Measurements from ENCODE around the gene FAM50A. TPM values are rescaled to one million over a fixed set of nuclear protein-coding genes. Genes with fewer than 3 reads are reported as not detected.

FAM50A gene
- total and polyA plus RNA-seq, 2 donors = 29.8 to 112 TPM

- Histone ChIP-seq H3K4me3 (ENCODE audit: low read length in 2 of 2) (no peak overlapping the region), H3K27me3 (ENCODE audit: control insufficient read depth in 2 of 2, insufficient read depth in 1 of 2, low read length in 1 of 2) (no peaks in the 10 kb centered on the region)
- no peak for DNase-seq (ENCODE audit: low read depth in 6 of 9, low spot score in 9 of 9)
Observed at GRCh38 chrX:154481195-154481594, 37.3 kb downstream of the FAM50A start.

GRCh38 chrX:154481911-154482601 is 38.1 kb downstream of the FAM50A start:
- Histone ChIP-seq H3K4me3 (ENCODE audit: low read length in 2 of 2) (no peak overlapping the region), H3K36me3 (ENCODE audit: control insufficient read depth in 2 of 2, insufficient read depth in 2 of 2, low read length in 1 of 2) (peaks cover 9 to 18% of the 10 kb centered on the region in 2 donors), H3K9me3 (ENCODE audit: control insufficient read depth in 2 of 2, insufficient read depth in 1 of 2, low read length in 1 of 2) (peaks cover 0 to 8% of the 10 kb centered on the region in 2 donors), H3K27ac (ENCODE audit: low read depth in 1 of 2, low read length in 1 of 2) (no peak overlapping the region), H3K4me1 (ENCODE audit: control insufficient read depth in 2 of 2, insufficient read depth in 2 of 2, low read length in 2 of 2) (peaks cover 8 to 39% of the 10 kb centered on the region in 2 donors), H3K27me3 (ENCODE audit: control insufficient read depth in 2 of 2, insufficient read depth in 1 of 2, low read length in 1 of 2) (no peaks in the 10 kb centered on the region)
- DNase-seq (ENCODE audit: low read depth in 6 of 9, low spot score in 9 of 9) = no peak
- WGBS = 93% methylated on average over 14 of the region's 14 CpGs

More at GRCh38 chrX:154481195-154481594, 37.3 kb downstream of the FAM50A start:
- 99% methylated on average over 5 of the region's 5 CpGs for WGBS
- Histone ChIP-seq H3K9me3 (ENCODE audit: control insufficient read depth in 2 of 2, insufficient read depth in 1 of 2, low read length in 1 of 2) (peaks cover 0 to 8% of the 10 kb centered on the region in 2 donors), H3K36me3 (ENCODE audit: control insufficient read depth in 2 of 2, insufficient read depth in 2 of 2, low read length in 1 of 2) (peaks cover 9 to 18% of the 10 kb centered on the region in 2 donors), H3K4me1 (ENCODE audit: control insufficient read depth in 2 of 2, insufficient read depth in 2 of 2, low read length in 2 of 2) (peaks cover 6 to 41% of the 10 kb centered on the region in 2 donors), H3K27ac (ENCODE audit: low read depth in 1 of 2, low read length in 1 of 2) (no peak overlapping the region)

GRCh38 chrX:154482786-154483185 is 38.8 kb downstream of the FAM50A start:
- Histone ChIP-seq H3K4me1 (ENCODE audit: control insufficient read depth in 2 of 2, insufficient read depth in 2 of 2, low read length in 2 of 2) (peaks cover 8 to 34% of the 10 kb centered on the region in 2 donors), H3K27me3 (ENCODE audit: control insufficient read depth in 2 of 2, insufficient read depth in 1 of 2, low read length in 1 of 2) (no peaks in the 10 kb centered on the region)
- WGBS = 93% methylated on average over 7 of the region's 7 CpGs

GRCh38 chrX:154483325-154483724 is 39.4 kb downstream of the FAM50A start:
- Histone ChIP-seq H3K4me1 (ENCODE audit: control insufficient read depth in 2 of 2, insufficient read depth in 2 of 2, low read length in 2 of 2) (peaks cover 6 to 29% of the 10 kb centered on the region in 2 donors), H3K9me3 (ENCODE audit: control insufficient read depth in 2 of 2, insufficient read depth in 1 of 2, low read length in 1 of 2) (peaks cover 0 to 19% of the 10 kb centered on the region in 2 donors), H3K27me3 (ENCODE audit: control insufficient read depth in 2 of 2, insufficient read depth in 1 of 2, low read length in 1 of 2) (no peaks in the 10 kb centered on the region), H3K27ac (ENCODE audit: low read depth in 1 of 2, low read length in 1 of 2) (no peak overlapping the region), H3K36me3 (ENCODE audit: control insufficient read depth in 2 of 2, insufficient read depth in 2 of 2, low read length in 1 of 2) (peaks cover 18% of the 10 kb centered on the region in 2 donors), H3K4me3 (ENCODE audit: low read length in 2 of 2) (no peak overlapping the region)
- DNase-seq (ENCODE audit: low read depth in 6 of 9, low spot score in 9 of 9) = no peak
- WGBS = 85% methylated on average over 7 of the region's 7 CpGs

More at GRCh38 chrX:154482786-154483185, 38.8 kb downstream of the FAM50A start:
- H3K27ac ChIP-seq (ENCODE audit: low read depth in 1 of 2, low read length in 1 of 2) = no peak overlapping the region
- no peak overlapping the region for H3K4me3 ChIP-seq (ENCODE audit: low read length in 2 of 2)
- DNase-seq (ENCODE audit: low read depth in 6 of 9, low spot score in 9 of 9) = no peak
- H3K36me3 ChIP-seq (ENCODE audit: control insufficient read depth in 2 of 2, insufficient read depth in 2 of 2, low read length in 1 of 2) = peaks cover 14 to 18% of the 10 kb centered on the region in 2 donors
- H3K9me3 ChIP-seq (ENCODE audit: control insufficient read depth in 2 of 2, insufficient read depth in 1 of 2, low read length in 1 of 2) = peaks cover 0 to 16% of the 10 kb centered on the region in 2 donors

- DNase-seq (ENCODE audit: low read depth in 6 of 9, low spot score in 9 of 9) = no peak
- Histone ChIP-seq H3K9me3 (ENCODE audit: control insufficient read depth in 2 of 2, insufficient read depth in 1 of 2, low read length in 1 of 2) (peaks cover 0 to 20% of the 10 kb centered on the region in 2 donors), H3K4me1 (ENCODE audit: control insufficient read depth in 2 of 2, insufficient read depth in 2 of 2, low read length in 2 of 2) (peaks cover 8 to 26% of the 10 kb centered on the region in 2 donors), H3K4me3 (ENCODE audit: low read length in 2 of 2) (no peak overlapping the region), H3K27me3 (ENCODE audit: control insufficient read depth in 2 of 2, insufficient read depth in 1 of 2, low read length in 1 of 2) (no peaks in the 10 kb centered on the region), H3K27ac (ENCODE audit: low read depth in 1 of 2, low read length in 1 of 2) (no peak overlapping the region), H3K36me3 (ENCODE audit: control insufficient read depth in 2 of 2, insufficient read depth in 2 of 2, low read length in 1 of 2) (peaks cover 18 to 22% of the 10 kb centered on the region in 2 donors)
- WGBS = 97% methylated on average over 16 of the region's 16 CpGs
Observed at GRCh38 chrX:154484255-154485149, 40.6 kb downstream of the FAM50A start.

GRCh38 chrX:154485150-154486051 is 41.5 kb downstream of the FAM50A start:
- Histone ChIP-seq H3K27me3 (ENCODE audit: control insufficient read depth in 2 of 2, insufficient read depth in 1 of 2, low read length in 1 of 2) (no peaks in the 10 kb centered on the region), H3K36me3 (ENCODE audit: control insufficient read depth in 2 of 2, insufficient read depth in 2 of 2, low read length in 1 of 2) (peaks cover 18 to 22% of the 10 kb centered on the region in 2 donors), H3K4me1 (ENCODE audit: control insufficient read depth in 2 of 2, insufficient read depth in 2 of 2, low read length in 2 of 2) (peaks cover 8 to 26% of the 10 kb centered on the region in 2 donors), H3K4me3 (ENCODE audit: low read length in 2 of 2) (peak overlapping the region; percentile 34 to 70), H3K9me3 (ENCODE audit: control insufficient read depth in 2 of 2, insufficient read depth in 1 of 2, low read length in 1 of 2) (peaks cover 0 to 18% of the 10 kb centered on the region in 2 donors), H3K27ac (ENCODE audit: low read depth in 1 of 2, low read length in 1 of 2) (no peak overlapping the region)
- 64% methylated on average over 35 of the region's 35 CpGs for WGBS
- no peak for DNase-seq (ENCODE audit: low read depth in 6 of 9, low spot score in 9 of 9)

DNA sequence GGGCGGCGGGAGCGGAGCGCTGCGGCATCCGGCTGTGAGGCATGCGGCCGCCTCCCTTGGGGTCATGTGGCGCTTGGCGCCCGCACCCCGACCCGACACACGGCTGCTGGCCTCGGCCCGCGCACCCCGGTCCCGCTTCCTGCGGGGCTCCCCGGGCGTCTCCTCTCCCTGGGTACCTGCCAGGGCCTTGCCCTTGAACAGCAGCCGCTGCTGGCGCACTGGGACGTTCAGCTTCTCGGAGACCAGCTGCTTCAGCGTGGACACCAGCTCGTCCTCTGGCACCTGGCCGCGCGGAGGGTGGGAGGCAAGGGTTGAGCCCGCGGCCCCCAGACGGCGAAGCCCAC is 42.1 kb downstream of the FAM50A start:
- peaks cover 8 to 29% of the 10 kb centered on the region in 2 donors for H3K4me1 ChIP-seq (ENCODE audit: control insufficient read depth in 2 of 2, insufficient read depth in 2 of 2, low read length in 2 of 2)

DNA sequence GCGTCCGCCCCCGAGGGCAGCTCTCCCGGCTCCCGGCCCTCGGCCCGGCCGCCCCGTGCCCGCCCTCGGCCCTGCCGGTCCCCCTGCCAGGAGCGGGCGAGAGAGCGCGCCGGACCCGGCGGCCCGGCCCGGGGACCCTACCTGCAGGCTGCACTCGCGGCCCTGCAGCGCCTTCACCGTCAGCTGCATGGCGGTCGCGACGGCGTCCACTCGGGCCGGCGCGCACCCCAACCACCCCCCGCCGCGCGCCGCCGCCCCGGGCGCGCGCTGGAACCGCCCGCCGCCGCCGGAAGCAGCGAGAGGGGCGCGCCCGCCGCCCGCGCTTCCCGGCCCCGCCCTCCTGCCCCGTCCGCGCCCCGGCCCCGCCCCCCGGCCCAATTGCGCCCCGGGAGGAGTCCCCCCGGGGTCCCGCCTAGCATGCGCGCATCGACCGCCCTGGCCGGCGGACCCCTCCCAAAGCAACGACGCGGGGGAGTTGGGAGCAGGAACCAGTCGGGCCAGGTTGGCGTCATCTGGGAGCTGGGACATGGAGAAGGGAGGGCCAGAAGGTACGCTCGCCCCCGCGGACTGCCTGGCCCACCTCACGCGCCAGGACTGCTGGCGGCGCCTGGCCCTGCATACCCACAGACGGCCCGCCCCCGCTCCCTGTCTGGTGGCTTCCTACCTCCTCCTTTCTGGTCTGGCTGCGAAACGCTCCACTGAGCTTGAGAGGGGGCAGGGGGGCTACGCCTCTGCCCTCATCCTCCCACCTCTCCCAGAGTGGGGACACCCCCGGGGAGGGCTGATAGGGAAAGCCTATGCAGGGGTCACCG is 42.7 kb downstream of the FAM50A start, which contains the start of gene UBL4A:
UBL4A (minus strand) TSS at position 220 of the 812 bp plus-strand sequence; CDS start at position 189, 31 bp downstream.
- Histone ChIP-seq H3K9me3 (ENCODE audit: control insufficient read depth in 2 of 2, insufficient read depth in 1 of 2, low read length in 1 of 2) (peaks cover 0 to 18% of the 10 kb centered on the region in 2 donors), H3K4me3 (ENCODE audit: low read length in 2 of 2) (peak within 1 kb of the TSS; percentile 56 to 70), H3K4me1 (ENCODE audit: control insufficient read depth in 2 of 2, insufficient read depth in 2 of 2, low read length in 2 of 2) (peaks cover 8 to 32% of the 10 kb centered on the region in 2 donors), H3K27ac (ENCODE audit: low read depth in 1 of 2, low read length in 1 of 2) (peak within 1 kb of the TSS; percentile 37 to 74), H3K27me3 (ENCODE audit: control insufficient read depth in 2 of 2, insufficient read depth in 1 of 2, low read length in 1 of 2) (no peaks in the 10 kb centered on the region), H3K36me3 (ENCODE audit: control insufficient read depth in 2 of 2, insufficient read depth in 2 of 2, low read length in 1 of 2) (peaks cover 18 to 22% of the 10 kb centered on the region in 2 donors)
- DNase-seq (ENCODE audit: low read depth in 6 of 9, low spot score in 9 of 9) = peak in 4 of 9 donors; percentile 21 to 56 (median 36)
- WGBS = 1% methylated on average over 65 of the region's 95 CpGs

More for the DNA sequence above, 42.1 kb downstream of the FAM50A start:
- H3K36me3 ChIP-seq (ENCODE audit: control insufficient read depth in 2 of 2, insufficient read depth in 2 of 2, low read length in 1 of 2) = peaks cover 18 to 22% of the 10 kb centered on the region in 2 donors
- peak overlapping the region; percentile 56 to 70 for H3K4me3 ChIP-seq (ENCODE audit: low read length in 2 of 2)
- no peaks in the 10 kb centered on the region for H3K27me3 ChIP-seq (ENCODE audit: control insufficient read depth in 2 of 2, insufficient read depth in 1 of 2, low read length in 1 of 2)
- peak overlapping the region in 1 of 2 donors; percentile 74 for H3K27ac ChIP-seq (ENCODE audit: low read depth in 1 of 2, low read length in 1 of 2)
- peak in 2 of 9 donors; percentile 19 to 34 for DNase-seq (ENCODE audit: low read depth in 6 of 9, low spot score in 9 of 9)
- WGBS = under 1% methylated on average over 32 of the region's 35 CpGs
- peaks cover 0 to 18% of the 10 kb centered on the region in 2 donors for H3K9me3 ChIP-seq (ENCODE audit: control insufficient read depth in 2 of 2, insufficient read depth in 1 of 2, low read length in 1 of 2)
